B cell (primary cell): ENCODE results near the gene OR6S1. TPM values are rescaled to one million over a fixed set of nuclear protein-coding genes. Genes with fewer than 3 reads are reported as not detected.

ENCODE experiments used
- ATAC-seq: fragments of 200-7000 bp; cut with Tn5 transposase; one replicate; pipeline ENCODE4 v1.10.0; 2021; ENCODE audit warnings: low read depth, mild to moderate bottlenecking, moderate number of reproducible peaks, moderate library complexity
- CTCF ChIA-PET: fragments of 350-600 bp; sonication (Branson Sonifier 250); formaldehyde crosslinking; loops from one replicate; lab custom pipeline; 2021; ENCODE audit warnings: antibody characterized with exemption, inconsistent platforms; lab: Charles Lee
- POLR2A ChIA-PET: fragments of 350-600 bp; sonication (Branson Sonifier 250); formaldehyde crosslinking; loops from one replicate; lab custom pipeline; 2021; ENCODE audit warnings: antibody characterized with exemption; lab: Charles Lee
- DNase-seq: peaks from one replicate; pipeline ENCODE4 v3.0.0; 2013
- H2AFZ ChIP-seq: 2 replicates; pipeline ENCODE4 v1.6.1; 2012; ENCODE audit warnings: mild to moderate bottlenecking, low read depth, low read length; ENCODE audit not compliant: insufficient read depth, poor library complexity, severe bottlenecking
- H3K27ac ChIP-seq, 2 donors: 1 replicate in 1 of 2; 2 replicates in 1 of 2; pipeline ENCODE4 v1.5.1; 2012 to 2013; ENCODE audit warnings: low read length in 2 of 2, mild to moderate bottlenecking in 2 of 2, moderate library complexity in 1 of 2
- H3K27me3 ChIP-seq, 4 experiments: fragments of 200-600 bp in 1 of 4; sonication (generic) in 1 of 4; replicated peaks in 1 of 4; 1 replicate in 2 of 4; 2 replicates in 2 of 4; pipeline versions ENCODE4 v1.6.1 to v1.7.0; 2013 to 2016; ENCODE audit warnings: low read length in 3 of 4, mild to moderate bottlenecking in 2 of 4, mixed read lengths in 1 of 4, moderate library complexity in 1 of 4; ENCODE audit not compliant: insufficient read depth in 4 of 4, control insufficient read depth in 3 of 4; ENCODE audit errors: control extremely low read depth in 1 of 4
- H3K36me3 ChIP-seq, 2 experiments: replicated peaks in 1 of 2; 1 replicate in 1 of 2; 2 replicates in 1 of 2; pipeline versions ENCODE4 v1.6.1 to v1.7.1; 2013; ENCODE audit warnings: low read length in 1 of 2; ENCODE audit not compliant: insufficient read depth in 2 of 2, control insufficient read depth in 1 of 2; ENCODE audit errors: control extremely low read depth in 1 of 2, extremely low read depth in 1 of 2
- H3K4me1 ChIP-seq, 2 donors: fragments of 200-600 bp in 1 of 2; sonication (generic) in 1 of 2; 1 replicate in 1 of 2; 2 replicates in 1 of 2; pipeline versions ENCODE4 v1.5.1 to v1.6.1; 2013 to 2017; ENCODE audit warnings: low read length in 2 of 2; ENCODE audit not compliant: control insufficient read depth in 2 of 2, insufficient read depth in 2 of 2
- H3K4me2 ChIP-seq: replicated peaks from 2 replicates; pipeline ENCODE3; 2012; ENCODE audit warnings: mild to moderate bottlenecking, low read depth, low read length; ENCODE audit not compliant: poor library complexity, severe bottlenecking
- H3K4me3 ChIP-seq, 5 experiments: fragments of 200-600 bp in 1 of 5; sonication (generic) in 1 of 5; 1 replicate in 3 of 5; 2 replicates in 2 of 5; pipeline versions ENCODE4 v1.5.1 to v1.7.0; 2011 to 2016; ENCODE audit warnings: low read length in 4 of 5, mild to moderate bottlenecking in 4 of 5, low read depth in 2 of 5, control low read depth in 1 of 5, moderate library complexity in 1 of 5; ENCODE audit not compliant: insufficient read depth in 1 of 5; ENCODE audit errors: control extremely low read depth in 1 of 5, extremely low read depth in 1 of 5
- H3K79me2 ChIP-seq: fragments of 200-600 bp; sonication (generic); one replicate; pipeline ENCODE4 v1.6.0; 2016; ENCODE audit warnings: low read length; ENCODE audit not compliant: control insufficient read depth, insufficient read depth
- H3K9ac ChIP-seq: fragments of 200-600 bp; sonication (generic); 2 replicates; pipeline ENCODE4 v1.6.1; 2017; ENCODE audit warnings: mild to moderate bottlenecking, low read length, moderate library complexity
- H3K9me3 ChIP-seq, 3 donors: one replicate each; pipeline versions ENCODE4 v1.6.1 to v1.7.1; 2013; ENCODE audit warnings: low read length in 2 of 3; ENCODE audit not compliant: control insufficient read depth in 2 of 3, insufficient read depth in 1 of 3; ENCODE audit errors: control extremely low read depth in 1 of 3
- H4K20me1 ChIP-seq: 2 replicates; pipeline ENCODE4 v1.6.0; 2012; ENCODE audit warnings: mild to moderate bottlenecking, low read length; ENCODE audit not compliant: insufficient read depth, control insufficient read depth, poor library complexity, severe bottlenecking
- H3K27ac Mint-ChIP-seq: one replicate; pipeline ENCODE4 v1.8.0; 2021; ENCODE audit warnings: mixed read lengths
- H3K27me3 Mint-ChIP-seq: one replicate; pipeline ENCODE4 v1.8.0; 2021; ENCODE audit warnings: mixed read lengths
- H3K4me1 Mint-ChIP-seq: one replicate; pipeline ENCODE4 v1.8.0; 2021; ENCODE audit warnings: mixed read lengths
- H3K4me3 Mint-ChIP-seq: one replicate; pipeline ENCODE4 v1.8.0; 2021; ENCODE audit warnings: mixed read lengths
- H3K9me3 Mint-ChIP-seq: one replicate; pipeline ENCODE4 v1.8.0; 2022; ENCODE audit warnings: mixed read lengths; ENCODE audit not compliant: insufficient read depth
- CTCF ChIP-seq: fragments of 200-600 bp; IDR thresholded peaks from one replicate; pipeline ENCODE4 v1.8.0; 2022; ENCODE audit warnings: antibody characterized with exemption, mild to moderate bottlenecking
- EZH2 ChIP-seq: IDR thresholded peaks from 2 replicates; pipeline ENCODE4 v1.6.1; 2012; ENCODE audit warnings: borderline replicate concordance, low read depth, mild to moderate bottlenecking, moderate library complexity, low read length; ENCODE audit not compliant: insufficient read depth, poor library complexity, severe bottlenecking
- WGBS: methylation state at CpG from one replicate; pipeline ENCODE4 v1.1.5; 2013; ENCODE audit warnings: missing lambda C conversion rate; ENCODE audit not compliant: insufficient coverage; 5-methylcytosine and 5-hydroxymethylcytosine counted together
- intact Hi-C: fragments of 100-400 bp; cut with micrococcal nuclease; formaldehyde crosslinking; loops from one replicate; pipeline ENCODE4 v1.10.0; 2022
- polyA plus RNA-seq: library from polyadenylated mRNA; depleted of rRNA; stranded (reverse); fragments of >200 nt; gene quantifications from 2 replicates; pipeline ENCODE4 v1.2.3, GENCODE V29; 2012
- total RNA-seq, 2 donors: library from RNA; stranded (reverse); fragments of 120-200 nt in 1 of 2; gene quantifications; 1 replicate in 1 of 2; 2 replicates in 1 of 2; pipeline versions ENCODE4 v1.2.3 to v1.2.4, GENCODE V29; 2013 to 2022

OR6S1 gene
- total and polyA plus RNA-seq, 2 donors (not counting 1 experiment from before 2014, with no cell fraction given) = 0.16 TPM; not detected in 1

GRCh38 chr14:20617138-20618003 is 24.1 kb downstream of the OR6S1 start:
- Histone ChIP-seq H3K9ac (no peak overlapping the region), H3K27me3 (peaks cover 0 to 6% (median 2%) of the 10 kb centered on the region in 4 experiments), H3K27ac (no peak overlapping the region), H3K9me3 (no peaks in the 10 kb centered on the region), H4K20me1 (no peaks in the 10 kb centered on the region), H3K4me3 (no peak overlapping the region), H3K4me1 (peaks cover 23 to 27% of the 10 kb centered on the region in 2 donors), H2AFZ (no peak overlapping the region), H3K36me3 (no peaks in the 10 kb centered on the region), H3K79me2 (no peaks in the 10 kb centered on the region), H3K4me2 (peak overlapping the region; percentile 17)
- 91% methylated on average over 9 of the region's 12 CpGs for WGBS
- Mint-ChIP-seq H3K27me3 (peaks cover 20% of the 10 kb centered on the region), H3K27ac (no peak overlapping the region), H3K4me3 (no peak overlapping the region), H3K4me1 (peaks cover 13% of the 10 kb centered on the region), H3K9me3 (no peaks in the 10 kb centered on the region)
- DNase-seq (no peak), ATAC-seq (no peak)
- CTCF ChIA-PET = interaction anchor here (0.6 to 1.4 kb wide), 4 partner anchors 7 to 197 kb away, joined by 3 read pairs; no protein-coding TSS in a partner anchor
- intact Hi-C loops = loop anchor here (10.0 kb wide), 1 partner anchor 487 kb away; the partner anchor contains the start of gene TMEM253
- POLR2A ChIA-PET = no interaction called here
- TF ChIP-seq EZH2 (no peak), CTCF (no peak)

GRCh38 chr14:20615996-20616395 is 25.5 kb downstream of the OR6S1 start:
- TF ChIP-seq CTCF (no peak), EZH2 (no peak)
- Histone ChIP-seq H3K79me2 (no peaks in the 10 kb centered on the region), H3K4me2 (no peak overlapping the region), H3K9me3 (no peaks in the 10 kb centered on the region), H3K36me3 (no peaks in the 10 kb centered on the region), H3K4me3 (no peak overlapping the region), H2AFZ (no peak overlapping the region), H3K27ac (no peak overlapping the region), H3K9ac (no peak overlapping the region), H3K27me3 (peaks cover 0 to 6% (median 2%) of the 10 kb centered on the region in 4 experiments), H4K20me1 (no peaks in the 10 kb centered on the region), H3K4me1 (peaks cover 35 to 36% of the 10 kb centered on the region in 2 donors)
- CTCF ChIA-PET = interaction anchor here (0.9 kb wide), 1 partner anchor 9 kb away, joined by 3 read pairs; no protein-coding TSS in a partner anchor
- Mint-ChIP-seq H3K4me1 (peaks cover 9% of the 10 kb centered on the region), H3K27me3 (peaks cover 11% of the 10 kb centered on the region), H3K27ac (no peak overlapping the region), H3K4me3 (no peak overlapping the region), H3K9me3 (no peaks in the 10 kb centered on the region)
- POLR2A ChIA-PET = no interaction called here
- DNase-seq = no peak
- intact Hi-C loops = loop anchor here (10.0 kb wide), 1 partner anchor 489 kb away; the partner anchor contains the start of gene TMEM253
- no peak for ATAC-seq
- WGBS = 93% methylated on average over 5 of the region's 5 CpGs
